H1 (cell line): ENCODE measurements around the gene ZFP37. TPM values are rescaled to one million over a fixed set of nuclear protein-coding genes. Genes with fewer than 3 reads are reported as not detected.

Experiments
- CTCF ChIA-PET: fragments of 300-600 bp; sonication (Branson Sonifier 250); formaldehyde crosslinking; loops from one replicate; lab custom pipeline; 2021; ENCODE audit not compliant: partially characterized antibody; lab: Charles Lee
- POLR2A ChIA-PET: fragments of 300-600 bp; sonication (Branson Sonifier 250); formaldehyde crosslinking; loops from one replicate; lab custom pipeline; 2021; ENCODE audit warnings: inconsistent platforms; ENCODE audit not compliant: partially characterized antibody; lab: Charles Lee
- DNase-seq, 2 experiments: peaks; one replicate each; pipeline versions ENCODE4 v3.0.0 to v3.0.0-alpha.2; 2010 to 2022; ENCODE audit warnings: low spot score in 2 of 2, low read depth in 1 of 2, mixed read lengths in 1 of 2
- FAIRE-seq: peaks from 2 replicates; lab custom pipeline; 2011; peaks lifted over from hg19 to GRCh38; lab: Jason Lieb, UNC
- H2AFZ ChIP-seq: 2 replicates; pipeline ENCODE4 v1.8.1; 2012; ENCODE audit warnings: low read length, inconsistent platforms
- H2AK5ac ChIP-seq: 2 replicates; pipeline ENCODE4 v1.6.1; 2013; ENCODE audit warnings: low read depth, low read length
- H2BK120ac ChIP-seq: replicated peaks from 2 replicates; pipeline ENCODE3; 2013; ENCODE audit warnings: low read depth, low read length, inconsistent platforms
- H2BK12ac ChIP-seq: 2 replicates; pipeline ENCODE4 v1.6.1; 2013; ENCODE audit warnings: low read depth, low read length
- H2BK15ac ChIP-seq: 2 replicates; pipeline ENCODE4 v1.6.1; 2013; ENCODE audit warnings: low read length
- H2BK20ac ChIP-seq: 2 replicates; pipeline ENCODE4 v1.6.1; 2013; ENCODE audit warnings: low read length
- H2BK5ac ChIP-seq: 2 replicates; pipeline ENCODE4 v1.6.1; 2013; ENCODE audit warnings: low read depth, low read length
- H3K14ac ChIP-seq: 2 replicates; pipeline ENCODE4 v1.6.1; 2013; ENCODE audit warnings: inconsistent platforms; ENCODE audit not compliant: insufficient read length
- H3K18ac ChIP-seq: 2 replicates; pipeline ENCODE4 v1.6.1; 2013; ENCODE audit warnings: low read length; ENCODE audit errors: extremely low read depth
- H3K23ac ChIP-seq: 2 replicates; pipeline ENCODE4 v1.6.1; 2013; ENCODE audit warnings: inconsistent platforms; ENCODE audit not compliant: insufficient read length
- H3K23me2 ChIP-seq: 2 replicates; pipeline ENCODE4 v1.6.1; 2013; ENCODE audit warnings: low read depth, low read length
- H3K27ac ChIP-seq: 2 replicates; pipeline ENCODE4 v1.6.1; 2011; ENCODE audit warnings: low read depth, low read length, inconsistent platforms
- H3K27me3 ChIP-seq, 4 experiments: replicated peaks in 1 of 4; 1 replicate in 1 of 4; 2 replicates in 3 of 4; pipeline versions ENCODE4 v1.6.1 to v1.8.1; 2011 to 2013; ENCODE audit warnings: low read length in 3 of 4, mild to moderate bottlenecking in 3 of 4, inconsistent platforms in 2 of 4, mixed read lengths in 2 of 4, moderate library complexity in 1 of 4; ENCODE audit not compliant: control insufficient read depth in 3 of 4, insufficient read depth in 3 of 4; ENCODE audit errors: extremely low read depth in 1 of 4
- H3K36me3 ChIP-seq, 4 experiments: 2 replicates each; pipeline versions ENCODE4 v1.6.1 to v1.8.1; 2011 to 2013; ENCODE audit warnings: mild to moderate bottlenecking in 4 of 4, low read length in 3 of 4, moderate library complexity in 2 of 4, control low read depth in 1 of 4, inconsistent platforms in 1 of 4; ENCODE audit not compliant: insufficient read depth in 4 of 4, control insufficient read depth in 2 of 4
- H3K4ac ChIP-seq: replicated peaks from 2 replicates; pipeline ENCODE3; 2013; ENCODE audit warnings: low read length, low read depth, mixed read lengths, inconsistent platforms; ENCODE audit not compliant: insufficient read length
- H3K4me1 ChIP-seq, 4 experiments: replicated peaks in 1 of 4; 1 replicate in 1 of 4; 2 replicates in 3 of 4; pipeline versions ENCODE4 v1.6.1 to v1.8.1; 2011 to 2013; ENCODE audit warnings: low read length in 3 of 4, inconsistent platforms in 2 of 4, mixed read lengths in 1 of 4; ENCODE audit not compliant: insufficient read depth in 4 of 4, control insufficient read depth in 3 of 4
- H3K4me2 ChIP-seq, 2 experiments: 2 replicates each; pipeline versions ENCODE4 v1.6.1 to v1.8.1; 2011 to 2013; ENCODE audit warnings: low read depth in 2 of 2, low read length in 2 of 2, control low read depth in 1 of 2, inconsistent platforms in 1 of 2, mild to moderate bottlenecking in 1 of 2; ENCODE audit not compliant: insufficient read depth in 1 of 2
- H3K4me3 ChIP-seq, 4 experiments: fragments of 200-600, 300-600 bp in 1 of 4; sonication (generic), shearing (Covaris generic), sonication (Bioruptor Twin) in 1 of 4; 2 replicates each; pipeline versions ENCODE4 v1.5.1 to v1.8.1; 2011 to 2016; ENCODE audit warnings: low read length in 4 of 4, low read depth in 3 of 4, control low read depth in 2 of 4, inconsistent platforms in 2 of 4, mild to moderate bottlenecking in 2 of 4, mixed read lengths in 1 of 4, moderate library complexity in 1 of 4; ENCODE audit not compliant: insufficient read depth in 2 of 4; ENCODE audit errors: extremely low read depth in 1 of 4
- H3K56ac ChIP-seq: replicated peaks from 2 replicates; pipeline ENCODE3; 2013; ENCODE audit warnings: low read depth, mild to moderate bottlenecking, mixed read lengths, low read length, inconsistent platforms; ENCODE audit not compliant: insufficient read length
- H3K79me1 ChIP-seq: 2 replicates; pipeline ENCODE4 v1.6.1; 2013; ENCODE audit warnings: low read depth, low read length, control low read depth
- H3K79me2 ChIP-seq, 2 experiments: 2 replicates each; pipeline versions ENCODE4 v1.6.1 to v1.8.1; 2012 to 2013; ENCODE audit warnings: low read length in 2 of 2, mild to moderate bottlenecking in 2 of 2, inconsistent platforms in 1 of 2; ENCODE audit not compliant: insufficient read depth in 2 of 2, control insufficient read depth in 1 of 2
- H3K9ac ChIP-seq, 4 experiments: replicated peaks in 1 of 4; 1 replicate in 1 of 4; 2 replicates in 3 of 4; pipeline versions ENCODE4 v1.6.1 to v1.8.1; 2011 to 2013; ENCODE audit warnings: low read depth in 3 of 4, low read length in 3 of 4, control low read depth in 2 of 4, mild to moderate bottlenecking in 2 of 4, moderate library complexity in 2 of 4, inconsistent platforms in 1 of 4; ENCODE audit errors: extremely low read depth in 1 of 4
- H3K9me3 ChIP-seq, 2 experiments: 2 replicates each; pipeline versions ENCODE4 v1.6.1 to v1.8.1; 2012 to 2013; ENCODE audit warnings: mild to moderate bottlenecking in 2 of 2, moderate library complexity in 2 of 2, control low read depth in 1 of 2, inconsistent platforms in 1 of 2, low read depth in 1 of 2, low read length in 1 of 2, mixed read lengths in 1 of 2; ENCODE audit not compliant: insufficient read depth in 2 of 2
- H4K20me1 ChIP-seq, 2 experiments: replicated peaks in 1 of 2; 2 replicates each; pipeline versions ENCODE3 to v1.8.1; 2011 to 2013; ENCODE audit warnings: inconsistent platforms in 2 of 2, low read length in 2 of 2, mild to moderate bottlenecking in 1 of 2; ENCODE audit not compliant: insufficient read depth in 2 of 2, control insufficient read depth in 1 of 2
- H4K5ac ChIP-seq: 2 replicates; pipeline ENCODE4 v1.6.1; 2013; ENCODE audit warnings: low read length, low read depth, mixed read lengths, inconsistent platforms; ENCODE audit not compliant: insufficient read length
- H4K8ac ChIP-seq: 2 replicates; pipeline ENCODE4 v1.8.0; 2013; ENCODE audit warnings: mild to moderate bottlenecking, moderate library complexity, low read length, inconsistent platforms; ENCODE audit not compliant: insufficient read depth; ENCODE audit errors: extremely low read depth
- H4K91ac ChIP-seq: replicated peaks from 2 replicates; pipeline ENCODE3; 2013; ENCODE audit warnings: low read length, mixed read lengths, inconsistent platforms; ENCODE audit not compliant: insufficient read length
- ASH2L ChIP-seq: fragments of 200-600, 300-600 bp; sonication (generic); IDR thresholded peaks from one replicate; pipeline ENCODE4 v1.7.1; 2017; ENCODE audit warnings: low read length
- CBX8 ChIP-seq: fragments of 300-800, 300-1000 bp; sonication (generic); IDR thresholded peaks from 2 replicates; pipeline ENCODE4 v1.7.1; 2016; ENCODE audit warnings: low read depth, low read length, borderline replicate concordance
- CEBPB ChIP-seq: IDR thresholded peaks from 2 replicates; pipeline ENCODE4 v1.6.1; 2012; ENCODE audit warnings: low read depth, low read length
- CHD1 ChIP-seq: IDR thresholded peaks from 2 replicates; pipeline ENCODE4 v1.6.1; 2012; ENCODE audit warnings: low read depth, low read length, improper control_type of control experiment
- CTBP2 ChIP-seq: IDR thresholded peaks from 2 replicates; pipeline ENCODE4 v1.7.0; 2011; ENCODE audit warnings: borderline replicate concordance, mild to moderate bottlenecking, moderate library complexity, mixed read lengths, low read length; ENCODE audit not compliant: insufficient read depth, insufficient read length
- EGR1 ChIP-seq: IDR thresholded peaks from 2 replicates; pipeline ENCODE4 v1.6.1; 2011; ENCODE audit warnings: low read depth, low read length, borderline replicate concordance
- GABPA ChIP-seq: IDR thresholded peaks from 2 replicates; pipeline ENCODE4 v1.6.1; 2011; ENCODE audit warnings: mild to moderate bottlenecking, low read length, moderate library complexity, borderline replicate concordance; ENCODE audit not compliant: insufficient read depth
- NANOG ChIP-seq: IDR thresholded peaks from 2 replicates; pipeline ENCODE4 v1.6.1; 2011; ENCODE audit warnings: low read length, low read depth, mild to moderate bottlenecking, inconsistent platforms; ENCODE audit not compliant: insufficient read depth, poor library complexity, severe bottlenecking
- NRF1 ChIP-seq: IDR thresholded peaks from 2 replicates; pipeline ENCODE4 v1.6.1; 2011; ENCODE audit warnings: mild to moderate bottlenecking, low read depth, low read length, improper control_type of control experiment
- POLR2AphosphoS5 ChIP-seq: IDR thresholded peaks from 2 replicates; pipeline ENCODE4 v1.6.1; 2011; ENCODE audit warnings: low read depth, low read length
- RBBP5 ChIP-seq: IDR thresholded peaks from 2 replicates; pipeline ENCODE4 v1.7.1; 2012; ENCODE audit warnings: low read depth, mild to moderate bottlenecking, inconsistent platforms, low read length, moderate library complexity, borderline replicate concordance
- RXRA ChIP-seq: IDR thresholded peaks from 2 replicates; pipeline ENCODE4 v1.6.1; 2011; ENCODE audit warnings: low read depth, mild to moderate bottlenecking, low read length, moderate library complexity; ENCODE audit not compliant: insufficient read depth
- SP1 ChIP-seq: IDR thresholded peaks from 2 replicates; pipeline ENCODE4 v1.6.1; 2011; ENCODE audit warnings: low read depth, low read length
- TAF7 ChIP-seq: optimal IDR thresholded peaks from 2 replicates; pipeline ENCODE3; 2011; ENCODE audit warnings: low read depth, mild to moderate bottlenecking, inconsistent platforms, low read length, moderate library complexity, borderline replicate concordance
- WGBS, 2 experiments: shearing (Covaris generic) in 1 of 2; methylation state at CpG; one replicate each; pipeline versions ENCODE4 v1.1.6 to v1.1.7; 2013 to 2015; ENCODE audit warnings: low lambda C conversion rate in 2 of 2, mixed read lengths in 2 of 2, inconsistent platforms in 1 of 2, low coverage in 1 of 2, missing lambda C conversion rate in 1 of 2; ENCODE audit not compliant: insufficient replicate concordance in 2 of 2, insufficient coverage in 1 of 2, insufficient read length in 1 of 2; ENCODE audit errors: extremely low coverage in 1 of 2, missing lambda C conversion rate in 1 of 2; 5-methylcytosine and 5-hydroxymethylcytosine counted together
- polyA plus RNA-seq, 7 experiments: library from polyadenylated mRNA; depleted of rRNA in 3 of 7; stranded (reverse) in 5 of 7; unstranded in 2 of 7; fragments of >200 nt in 5 of 7; fragments of 200-250 nt in 2 of 7; gene quantifications; 1 replicate in 5 of 7; 2 replicates in 1 of 7; 4 replicates in 1 of 7; pipeline versions ENCODE4 v1.2.1 to v1.2.3, GENCODE V29; 2011 to 2013; ENCODE audit warnings: missing spikeins in 2 of 7, mixed read lengths in 2 of 7
- total RNA-seq: library from RNA; stranded (reverse); fragmentation: NEBNext Ultra II Directional; extraction: Animal tissue kit (Norgen Biotek cat#: 25700); gene quantifications from 2 replicates; pipeline ENCODE4 v1.2.1, GENCODE V29; 2021

ZFP37 gene
- total and polyA plus RNA-seq, 2 of the 8 experiments (the other 6 are each of a cell fraction or from before 2014, with no cell fraction given): 0.38 to 5.1 TPM

- Histone ChIP-seq H3K27ac (no peak overlapping the region), H3K56ac (no peak overlapping the region), H2BK12ac (no peak overlapping the region), H2BK5ac (no peak overlapping the region), H2BK15ac (no peak overlapping the region), H3K23me2 (peaks cover 1% of the 10 kb centered on the region; the same call in 1 of the 2 replicates), H4K5ac (no peak overlapping the region), H3K23ac (no peak overlapping the region), H2BK20ac (no peak overlapping the region), H4K91ac (no peak overlapping the region), H3K27me3 (no peaks in the 10 kb centered on the region), H3K18ac (no peak overlapping the region), H2BK120ac (no peak overlapping the region), H3K79me1 (no peaks in the 10 kb centered on the region), H3K4me3 (no peak overlapping the region), H3K79me2 (no peaks in the 10 kb centered on the region), H4K8ac (no peak overlapping the region), H3K4me2 (no peak overlapping the region), H2AK5ac (no peak overlapping the region), H3K14ac (no peak overlapping the region), H3K9ac (no peak overlapping the region), H4K20me1 (no peaks in the 10 kb centered on the region), H3K36me3 (no peaks in the 10 kb centered on the region), H3K4me1 (no peaks in the 10 kb centered on the region), H2AFZ (no peak overlapping the region), H3K9me3 (peaks cover 34 to 46% of the 10 kb centered on the region in 2 experiments), H3K4ac (no peak overlapping the region)
- FAIRE-seq (no peak), DNase-seq (no peak)
- POLR2A ChIA-PET: no interaction called here
- CTCF ChIA-PET: no interaction called here
- 67% methylated on average over 1 of the region's 1 CpG; no CpG with 5 or more reads in 1 of the 2 experiments for WGBS, 2 experiments
- TF ChIP-seq ASH2L: no peak
- TF ChIP-seq NANOG: no peak
- no peak for TF ChIP-seq RXRA
- TF ChIP-seq CTBP2: no peak
- no peak for TF ChIP-seq GABPA
- TF ChIP-seq NRF1: no peak
- no peak for TF ChIP-seq TAF7
- TF ChIP-seq SP1: no peak
- TF ChIP-seq CBX8: no peak
- TF ChIP-seq CHD1: no peak
- no peak for TF ChIP-seq RBBP5
- no peak for TF ChIP-seq EGR1
- no peak for TF ChIP-seq POLR2AphosphoS5
- no peak for TF ChIP-seq CEBPB
These were observed 30.3 kb downstream of the ZFP37 start for GRCh38 chr9:113026200-113026599.
